Mammary epithelial cell (primary cell): Measurements from ENCODE around the gene SCNN1A.
A peak's percentile ranks its signal among the peaks of the same experiment; 100 is the strongest.

Experiments
- EZH2 ChIP-seq: IDR thresholded peaks from 2 replicates; pipeline ENCODE4 v1.6.1; 2012; ENCODE audit warnings: low read length, inconsistent platforms, borderline replicate concordance
- TF ChIP-seq, protein P1 (sequence below), 2 donors: IDR thresholded peaks in 1 of 2; conservative IDR thresholded peaks in 1 of 2; 2 replicates each; pipeline ENCODE4 v1.5.1; 2011 to 2012; ENCODE audit warnings: inconsistent platforms in 2 of 2, low read length in 2 of 2, mild to moderate bottlenecking in 2 of 2, control low read depth in 1 of 2, low read depth in 1 of 2; ENCODE audit not compliant: insufficient read depth in 1 of 2; ENCODE audit errors: extremely low read depth in 1 of 2

DNA sequence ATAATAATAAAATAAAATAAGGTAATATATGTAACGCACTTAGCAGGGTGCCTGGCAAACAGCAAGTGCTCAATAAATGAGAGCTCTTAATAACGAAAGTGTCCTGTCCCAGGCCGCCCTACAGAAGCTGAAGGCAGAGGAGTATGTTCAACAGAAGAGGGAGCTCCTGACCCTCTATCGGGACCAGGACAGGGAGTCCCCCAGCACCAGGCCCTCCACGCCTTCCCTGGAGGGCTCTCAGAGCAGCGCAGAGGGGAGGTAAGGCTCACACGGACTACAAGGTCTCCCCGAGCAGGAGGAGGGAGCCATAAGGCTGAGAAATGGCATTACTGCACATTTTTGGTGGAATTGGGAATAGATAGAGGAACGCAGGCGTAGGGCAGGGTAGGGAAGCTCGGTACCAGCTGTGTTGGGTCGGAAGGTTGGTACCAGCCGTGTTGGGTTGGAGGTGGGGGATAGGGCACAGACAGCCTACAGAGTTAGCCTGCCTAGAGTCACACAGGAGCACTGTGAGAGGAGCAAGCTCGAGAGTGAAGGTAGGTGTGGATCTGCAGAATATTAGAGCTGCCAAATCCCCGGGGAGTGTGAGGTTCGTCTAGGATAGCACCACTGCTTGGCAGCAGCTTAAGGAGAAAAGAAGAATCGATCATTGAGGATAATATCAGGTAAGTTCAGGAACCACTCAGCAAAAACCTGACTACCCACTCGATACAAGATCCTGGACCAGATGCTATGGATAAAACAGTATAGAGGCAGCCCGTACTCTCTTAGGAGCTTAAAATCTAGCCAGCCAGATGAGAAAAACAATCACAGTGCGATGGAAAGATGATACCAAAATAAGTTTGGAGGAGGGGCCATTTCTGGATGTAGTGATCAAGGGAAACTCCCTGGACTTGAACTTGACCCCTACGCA, 48.8 kb downstream of the SCNN1A start:
- TF ChIP-seq, protein P1, sequence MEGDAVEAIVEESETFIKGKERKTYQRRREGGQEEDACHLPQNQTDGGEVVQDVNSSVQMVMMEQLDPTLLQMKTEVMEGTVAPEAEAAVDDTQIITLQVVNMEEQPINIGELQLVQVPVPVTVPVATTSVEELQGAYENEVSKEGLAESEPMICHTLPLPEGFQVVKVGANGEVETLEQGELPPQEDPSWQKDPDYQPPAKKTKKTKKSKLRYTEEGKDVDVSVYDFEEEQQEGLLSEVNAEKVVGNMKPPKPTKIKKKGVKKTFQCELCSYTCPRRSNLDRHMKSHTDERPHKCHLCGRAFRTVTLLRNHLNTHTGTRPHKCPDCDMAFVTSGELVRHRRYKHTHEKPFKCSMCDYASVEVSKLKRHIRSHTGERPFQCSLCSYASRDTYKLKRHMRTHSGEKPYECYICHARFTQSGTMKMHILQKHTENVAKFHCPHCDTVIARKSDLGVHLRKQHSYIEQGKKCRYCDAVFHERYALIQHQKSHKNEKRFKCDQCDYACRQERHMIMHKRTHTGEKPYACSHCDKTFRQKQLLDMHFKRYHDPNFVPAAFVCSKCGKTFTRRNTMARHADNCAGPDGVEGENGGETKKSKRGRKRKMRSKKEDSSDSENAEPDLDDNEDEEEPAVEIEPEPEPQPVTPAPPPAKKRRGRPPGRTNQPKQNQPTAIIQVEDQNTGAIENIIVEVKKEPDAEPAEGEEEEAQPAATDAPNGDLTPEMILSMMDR (conservative IDR thresholded peaks at IDR 0.05 in 1 of 2, IDR thresholded peaks at IDR 0.05 in 1 of 2; ENCODE audit: extremely low read depth in 1 of 2, insufficient read depth in 1 of 2, low read depth in 1 of 2, low read length in 2 of 2) = peak in 1 of 2 donors; percentile 34
- TF ChIP-seq EZH2 = no peak
